CD4-positive, CD25-positive, alpha-beta regulatory T cell (primary cell): ENCODE measurements around the gene HS3ST4. TPM values are rescaled to one million over a fixed set of nuclear protein-coding genes. Genes with fewer than 3 reads are reported as not detected.

Source experiments
- ATAC-seq, 2 donors: fragments of 150-1000 bp; cut with Tn5 transposase; one replicate each; pipeline ENCODE4 v1.10.0; 2021; ENCODE audit warnings: low read depth in 2 of 2, moderate number of reproducible peaks in 2 of 2, moderate library complexity in 1 of 2
- DNase-seq, 3 donors: peaks; one replicate each; pipeline versions ENCODE4 v3.0.0 to v3.0.0-alpha.2; 2012 to 2022; ENCODE audit warnings: mixed read lengths in 1 of 3
- H3K27ac ChIP-seq: one replicate; pipeline ENCODE4 v1.7.0; 2013; ENCODE audit warnings: mild to moderate bottlenecking, low read length; ENCODE audit not compliant: insufficient read depth, poor library complexity, severe bottlenecking
- H3K27me3 ChIP-seq: one replicate; pipeline ENCODE4 v1.7.0; 2013; ENCODE audit warnings: low read length; ENCODE audit not compliant: control insufficient read depth, insufficient read depth
- H3K36me3 ChIP-seq: one replicate; pipeline ENCODE4 v1.7.0; 2013; ENCODE audit warnings: mild to moderate bottlenecking, low read length, moderate library complexity; ENCODE audit not compliant: control insufficient read depth, insufficient read depth
- H3K4me1 ChIP-seq: 2 replicates; pipeline ENCODE4 v1.7.0; 2013; ENCODE audit warnings: mild to moderate bottlenecking, low read length; ENCODE audit not compliant: insufficient read depth, control insufficient read depth, poor library complexity, severe bottlenecking
- H3K4me3 ChIP-seq: one replicate; pipeline ENCODE4 v1.7.0; 2013; ENCODE audit warnings: low read depth, mild to moderate bottlenecking, low read length, moderate library complexity
- H3K9me3 ChIP-seq, 2 experiments: 1 replicate in 1 of 2; 2 replicates in 1 of 2; pipeline ENCODE4 v1.7.0; 2013; ENCODE audit warnings: low read length in 2 of 2, mild to moderate bottlenecking in 1 of 2, moderate library complexity in 1 of 2; ENCODE audit not compliant: control insufficient read depth in 2 of 2
- H3K27ac Mint-ChIP-seq, 3 donors: one replicate each; pipeline ENCODE4 v1.8.0; 2020 to 2022; ENCODE audit warnings: mild to moderate bottlenecking in 3 of 3, mixed read lengths in 3 of 3, moderate library complexity in 2 of 3
- H3K27me3 Mint-ChIP-seq: one replicate; pipeline ENCODE4 v1.8.0; 2022; ENCODE audit warnings: mild to moderate bottlenecking, mixed read lengths
- H3K36me3 Mint-ChIP-seq: one replicate; pipeline ENCODE4 v1.8.0; 2020; ENCODE audit warnings: mixed read lengths
- H3K4me1 Mint-ChIP-seq, 4 donors: one replicate each; pipeline ENCODE4 v1.8.0; 2020 to 2022; ENCODE audit warnings: mixed read lengths in 4 of 4, mild to moderate bottlenecking in 1 of 4
- H3K4me3 Mint-ChIP-seq, 4 donors: one replicate each; pipeline ENCODE4 v1.8.0; 2020 to 2022; ENCODE audit warnings: mild to moderate bottlenecking in 4 of 4, mixed read lengths in 4 of 4, moderate library complexity in 3 of 4
- H3K9me3 Mint-ChIP-seq, 7 donors: one replicate each; pipeline ENCODE4 v1.8.0; 2020 to 2022; ENCODE audit warnings: mixed read lengths in 7 of 7, mild to moderate bottlenecking in 3 of 7, moderate library complexity in 2 of 7
- polyA plus RNA-seq, 4 donors: library from polyadenylated mRNA; unstranded; fragments of 300-500 nt; fragmentation: Illumina TruSeq; gene quantifications; one replicate each; pipeline ENCODE4 v1.2.3, GENCODE V29; 2021
- total RNA-seq: library from RNA; stranded (reverse); gene quantifications from one replicate; pipeline ENCODE4 v1.2.3, GENCODE V29; 2022

Gene HS3ST4
- total RNA-seq (not detected), polyA plus RNA-seq (not detected)

- no peaks in the 10 kb centered on the region for H3K4me1 ChIP-seq
- Mint-ChIP-seq H3K9me3 (peaks cover 0 to 5% (median 0%) of the 10 kb centered on the region in 7 donors), H3K27me3 (peaks cover 71% of the 10 kb centered on the region), H3K27ac (no peak within 1 kb of the TSS), H3K4me1 (peaks cover 0 to 12% (median 0%) of the 10 kb centered on the region in 4 donors), H3K4me3 (peak within 1 kb of the TSS in 1 of 4 donors; percentile 66), H3K36me3 (peaks cover 3% of the 10 kb centered on the region)
- H3K36me3 ChIP-seq = no peaks in the 10 kb centered on the region
- DNase-seq (no peak), ATAC-seq (no peak)
- peaks cover 37% of the 10 kb centered on the region for H3K27me3 ChIP-seq
- H3K9me3 ChIP-seq = no peaks in the 10 kb centered on the region
- H3K27ac ChIP-seq = no peak within 1 kb of the TSS
- no peak within 1 kb of the TSS for H3K4me3 ChIP-seq
These were observed at the start of gene HS3ST4 for GRCh38 chr16:25691519-25692091. HS3ST4 (plus strand) TSS chr16:25691959.

- no peaks in the 10 kb centered on the region for H3K36me3 ChIP-seq
- H3K9me3 ChIP-seq = peaks cover 12 to 13% of the 10 kb centered on the region in 2 experiments
- H3K27ac Mint-ChIP-seq = no peak overlapping the region
- DNase-seq (no peak), ATAC-seq (no peak)
- H3K36me3 Mint-ChIP-seq = no peaks in the 10 kb centered on the region
- H3K4me1 ChIP-seq = no peaks in the 10 kb centered on the region
- peaks cover 5% of the 10 kb centered on the region for H3K27me3 Mint-ChIP-seq
- peaks cover 3 to 21% (median 7%) of the 10 kb centered on the region in 7 donors for H3K9me3 Mint-ChIP-seq
- H3K4me1 Mint-ChIP-seq = no peaks in the 10 kb centered on the region
- no peak overlapping the region for H3K27ac ChIP-seq
- no peaks in the 10 kb centered on the region for H3K27me3 ChIP-seq
- no peak overlapping the region for H3K4me3 ChIP-seq
- no peak overlapping the region for H3K4me3 Mint-ChIP-seq
These were observed 48.1 kb upstream of the HS3ST4 start for GRCh38 chr16:25643633-25644032.

- Mint-ChIP-seq H3K27ac (no peak overlapping the region), H3K36me3 (no peaks in the 10 kb centered on the region), H3K9me3 (peaks cover 0 to 15% (median 5%) of the 10 kb centered on the region in 7 donors), H3K4me3 (no peak overlapping the region), H3K27me3 (peaks cover 4% of the 10 kb centered on the region), H3K4me1 (no peaks in the 10 kb centered on the region)
- H3K4me3 ChIP-seq = no peak overlapping the region
- H3K27me3 ChIP-seq = no peaks in the 10 kb centered on the region
- no peak overlapping the region for H3K27ac ChIP-seq
- H3K4me1 ChIP-seq = no peaks in the 10 kb centered on the region
- H3K9me3 ChIP-seq = peaks cover 0 to 3% of the 10 kb centered on the region in 2 experiments
- DNase-seq (no peak), ATAC-seq (no peak)
- no peaks in the 10 kb centered on the region for H3K36me3 ChIP-seq
These were observed 35.1 kb upstream of the HS3ST4 start for GRCh38 chr16:25656639-25657038.

GRCh38 chr16:25676820-25677219 is 14.9 kb upstream of the HS3ST4 start:
- no peaks in the 10 kb centered on the region for H3K9me3 ChIP-seq
- ATAC-seq (no peak), DNase-seq (no peak)
- no peaks in the 10 kb centered on the region for H3K36me3 Mint-ChIP-seq
- no peaks in the 10 kb centered on the region for H3K27me3 ChIP-seq
- H3K36me3 ChIP-seq = no peaks in the 10 kb centered on the region
- H3K27me3 Mint-ChIP-seq = no peaks in the 10 kb centered on the region
- H3K4me1 ChIP-seq = no peaks in the 10 kb centered on the region
- H3K9me3 Mint-ChIP-seq = peaks cover 0 to 1% (median 0%) of the 10 kb centered on the region in 7 donors
- H3K4me3 Mint-ChIP-seq = no peak overlapping the region
- H3K27ac ChIP-seq = no peak overlapping the region
- H3K4me1 Mint-ChIP-seq = no peaks in the 10 kb centered on the region
- H3K4me3 ChIP-seq = no peak overlapping the region
- no peak overlapping the region for H3K27ac Mint-ChIP-seq

GRCh38 chr16:25679511-25679910 is 12.2 kb upstream of the HS3ST4 start:
- Histone ChIP-seq H3K27ac (no peak overlapping the region), H3K27me3 (no peaks in the 10 kb centered on the region), H3K9me3 (no peaks in the 10 kb centered on the region), H3K4me1 (no peaks in the 10 kb centered on the region), H3K4me3 (no peak overlapping the region), H3K36me3 (no peaks in the 10 kb centered on the region)
- Mint-ChIP-seq H3K27ac (no peak overlapping the region), H3K9me3 (peaks cover 0 to 4% (median 0%) of the 10 kb centered on the region in 7 donors), H3K4me1 (no peaks in the 10 kb centered on the region), H3K27me3 (peaks cover 9% of the 10 kb centered on the region), H3K4me3 (no peak overlapping the region), H3K36me3 (no peaks in the 10 kb centered on the region)
- no peak for DNase-seq
- ATAC-seq = no peak

- Histone ChIP-seq H3K27ac (no peak overlapping the region), H3K9me3 (no peaks in the 10 kb centered on the region), H3K36me3 (no peaks in the 10 kb centered on the region), H3K4me1 (no peaks in the 10 kb centered on the region), H3K4me3 (no peak overlapping the region), H3K27me3 (peaks cover 24% of the 10 kb centered on the region)
- Mint-ChIP-seq H3K9me3 (peaks cover 0 to 4% (median 0%) of the 10 kb centered on the region in 7 donors), H3K27ac (no peak overlapping the region), H3K27me3 (peaks cover 48% of the 10 kb centered on the region), H3K4me1 (peaks cover 0 to 12% (median 0%) of the 10 kb centered on the region in 4 donors), H3K36me3 (peaks cover 3% of the 10 kb centered on the region), H3K4me3 (no peak overlapping the region)
- DNase-seq (no peak), ATAC-seq (no peak)
These were observed 2.5 kb upstream of the HS3ST4 start for GRCh38 chr16:25689137-25689836.

GRCh38 chr16:25690552-25691143 is 1.1 kb upstream of the HS3ST4 start:
- H3K27me3 Mint-ChIP-seq = peaks cover 61% of the 10 kb centered on the region
- H3K27ac ChIP-seq = no peak overlapping the region
- peaks cover 31% of the 10 kb centered on the region for H3K27me3 ChIP-seq
- ATAC-seq (no peak), DNase-seq (no peak)
- H3K36me3 ChIP-seq = no peaks in the 10 kb centered on the region
- peak overlapping the region in 1 of 4 donors; percentile 66 for H3K4me3 Mint-ChIP-seq
- H3K4me3 ChIP-seq = no peak overlapping the region
- peaks cover 0 to 12% (median 0%) of the 10 kb centered on the region in 4 donors for H3K4me1 Mint-ChIP-seq
- no peaks in the 10 kb centered on the region for H3K4me1 ChIP-seq
- peaks cover 0 to 4% (median 0%) of the 10 kb centered on the region in 7 donors for H3K9me3 Mint-ChIP-seq
- H3K36me3 Mint-ChIP-seq = peaks cover 3% of the 10 kb centered on the region
- H3K9me3 ChIP-seq = no peaks in the 10 kb centered on the region
- H3K27ac Mint-ChIP-seq = no peak overlapping the region
